SU-DHL-6 (cell line): ENCODE results near the gene MAN1B1.

Experiments used
- EZH2phosphoT487 ChIP-seq: fragments of 200-600 bp; sonication (generic), shearing (Covaris generic); conservative IDR thresholded peaks from 2 replicates; pipeline ENCODE4 v1.6.1; 2018; ENCODE audit warnings: mild to moderate bottlenecking, antibody characterized with exemption, low read length, moderate library complexity, mixed read lengths
- TF ChIP-seq, protein P1 (sequence below): fragments of 200-600 bp; sonication (generic); IDR thresholded peaks from one replicate; pipeline ENCODE4 v1.5.1; 2017; ENCODE audit warnings: antibody characterized with exemption, mild to moderate bottlenecking, low read length, moderate library complexity; ENCODE audit not compliant: insufficient read depth, poor library complexity, severe bottlenecking

DNA sequence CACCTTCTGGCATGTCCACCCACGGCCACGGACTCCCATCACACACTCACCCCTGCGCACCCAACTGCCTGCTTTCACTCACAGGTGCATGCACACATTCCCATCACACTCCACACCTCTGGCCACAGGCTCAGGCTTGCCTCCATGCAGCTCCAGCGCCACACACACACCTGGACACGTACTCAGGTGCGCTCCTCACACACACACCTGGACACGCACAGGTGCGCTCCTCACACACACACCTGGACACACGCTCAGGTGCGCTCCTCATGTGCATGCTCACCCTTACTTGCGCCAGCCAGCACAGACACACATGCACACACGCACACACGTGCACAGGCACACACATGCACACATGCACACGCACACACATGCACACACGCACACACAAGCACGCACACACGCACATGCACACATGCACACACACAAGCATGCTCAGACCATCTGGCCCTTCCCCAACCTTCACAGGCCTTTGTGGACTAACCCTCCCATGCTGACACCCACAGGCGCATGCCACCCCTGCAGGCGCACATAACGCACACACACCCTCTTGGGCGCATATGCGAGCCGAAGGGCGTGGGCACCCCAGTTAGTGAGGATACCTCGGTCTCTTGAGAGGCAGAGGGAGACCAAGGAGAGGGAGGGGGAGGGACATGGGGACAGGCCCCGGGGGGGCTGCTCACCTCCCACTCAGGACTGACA lies 60.5 kb downstream of the MAN1B1 start:
- no peak for TF ChIP-seq EZH2phosphoT487
- TF ChIP-seq, protein P1, sequence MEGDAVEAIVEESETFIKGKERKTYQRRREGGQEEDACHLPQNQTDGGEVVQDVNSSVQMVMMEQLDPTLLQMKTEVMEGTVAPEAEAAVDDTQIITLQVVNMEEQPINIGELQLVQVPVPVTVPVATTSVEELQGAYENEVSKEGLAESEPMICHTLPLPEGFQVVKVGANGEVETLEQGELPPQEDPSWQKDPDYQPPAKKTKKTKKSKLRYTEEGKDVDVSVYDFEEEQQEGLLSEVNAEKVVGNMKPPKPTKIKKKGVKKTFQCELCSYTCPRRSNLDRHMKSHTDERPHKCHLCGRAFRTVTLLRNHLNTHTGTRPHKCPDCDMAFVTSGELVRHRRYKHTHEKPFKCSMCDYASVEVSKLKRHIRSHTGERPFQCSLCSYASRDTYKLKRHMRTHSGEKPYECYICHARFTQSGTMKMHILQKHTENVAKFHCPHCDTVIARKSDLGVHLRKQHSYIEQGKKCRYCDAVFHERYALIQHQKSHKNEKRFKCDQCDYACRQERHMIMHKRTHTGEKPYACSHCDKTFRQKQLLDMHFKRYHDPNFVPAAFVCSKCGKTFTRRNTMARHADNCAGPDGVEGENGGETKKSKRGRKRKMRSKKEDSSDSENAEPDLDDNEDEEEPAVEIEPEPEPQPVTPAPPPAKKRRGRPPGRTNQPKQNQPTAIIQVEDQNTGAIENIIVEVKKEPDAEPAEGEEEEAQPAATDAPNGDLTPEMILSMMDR, result no peak
